HG02610 (cell line): ENCODE results near the gene STON2.
A peak's percentile ranks its signal among the peaks of the same experiment; 100 is the strongest.
"Not testable (repeated sequence)": the region's sequence is repeated elsewhere in the genome, so short reads cannot be mapped to it uniquely, and the experiment has no call there.

Experiments used
- ATAC-seq: cut with Tn5 transposase; IDR thresholded peaks from one replicate; pipeline ENCODE4 v1.9.1; 2021; ENCODE audit warnings: mild to moderate bottlenecking, moderate library complexity; ENCODE audit not compliant: unreplicated experiment

The STON2 gene

DNA sequence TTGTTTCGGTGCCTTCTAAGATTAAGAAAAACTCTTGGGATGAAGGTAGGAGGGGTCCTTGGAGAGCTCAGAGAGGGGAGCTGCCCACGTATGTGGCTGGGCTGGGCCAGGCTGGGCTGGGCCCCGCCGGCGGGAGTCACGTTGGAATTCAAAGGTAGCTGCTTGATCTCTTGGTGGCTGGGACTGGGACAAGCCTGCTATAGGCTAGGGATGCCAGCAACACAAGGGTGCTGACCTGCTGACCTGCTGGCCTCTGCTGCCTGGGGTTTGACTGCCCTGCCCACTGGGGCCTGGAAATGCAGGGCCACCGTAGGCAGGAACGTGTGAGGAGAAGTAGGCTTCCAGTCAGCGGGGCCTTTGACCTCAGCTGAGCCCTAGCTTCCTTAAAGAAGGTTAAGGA, 126.6 kb downstream of the STON2 start:
- ATAC-seq, result no peak

DNA sequence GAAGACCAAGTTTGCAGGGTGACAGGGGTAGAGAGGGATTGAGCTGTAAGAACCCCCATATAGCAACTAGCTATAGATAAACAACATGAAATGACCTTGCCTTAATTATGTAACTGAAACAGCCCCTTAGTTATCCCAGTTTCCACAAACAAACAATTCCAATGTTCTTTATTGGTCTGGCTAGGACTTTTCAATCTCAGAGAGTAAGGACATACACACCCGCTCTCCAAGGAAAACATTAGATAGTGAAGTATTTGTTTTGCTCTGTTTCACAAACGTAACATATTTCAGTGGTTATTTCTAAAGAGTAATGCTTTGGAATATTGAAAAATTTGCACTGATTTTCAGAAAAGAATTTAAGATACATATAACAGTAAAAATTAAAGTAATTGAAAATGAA, 127.8 kb downstream of the STON2 start:
- no peak for ATAC-seq

DNA sequence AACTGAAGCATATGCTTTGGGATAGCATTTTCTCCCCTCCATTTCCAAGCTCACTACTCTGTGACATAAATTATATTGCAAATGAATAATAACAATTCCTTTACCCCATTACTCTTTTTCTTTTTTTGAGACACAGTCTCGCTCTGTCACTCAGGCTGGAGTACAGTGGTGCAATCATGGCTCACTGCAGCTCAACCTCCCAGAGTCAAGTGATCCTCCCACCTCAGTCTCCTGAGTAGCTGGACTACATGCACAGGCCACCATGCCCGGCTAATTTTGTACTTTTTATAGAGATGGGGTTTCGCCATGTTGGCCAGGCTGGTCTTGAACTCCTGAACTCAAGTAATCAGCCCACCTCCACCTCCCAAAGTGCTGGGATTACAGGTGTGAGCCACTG, 130.1 kb downstream of the STON2 start:
- ATAC-seq, result no peak

DNA sequence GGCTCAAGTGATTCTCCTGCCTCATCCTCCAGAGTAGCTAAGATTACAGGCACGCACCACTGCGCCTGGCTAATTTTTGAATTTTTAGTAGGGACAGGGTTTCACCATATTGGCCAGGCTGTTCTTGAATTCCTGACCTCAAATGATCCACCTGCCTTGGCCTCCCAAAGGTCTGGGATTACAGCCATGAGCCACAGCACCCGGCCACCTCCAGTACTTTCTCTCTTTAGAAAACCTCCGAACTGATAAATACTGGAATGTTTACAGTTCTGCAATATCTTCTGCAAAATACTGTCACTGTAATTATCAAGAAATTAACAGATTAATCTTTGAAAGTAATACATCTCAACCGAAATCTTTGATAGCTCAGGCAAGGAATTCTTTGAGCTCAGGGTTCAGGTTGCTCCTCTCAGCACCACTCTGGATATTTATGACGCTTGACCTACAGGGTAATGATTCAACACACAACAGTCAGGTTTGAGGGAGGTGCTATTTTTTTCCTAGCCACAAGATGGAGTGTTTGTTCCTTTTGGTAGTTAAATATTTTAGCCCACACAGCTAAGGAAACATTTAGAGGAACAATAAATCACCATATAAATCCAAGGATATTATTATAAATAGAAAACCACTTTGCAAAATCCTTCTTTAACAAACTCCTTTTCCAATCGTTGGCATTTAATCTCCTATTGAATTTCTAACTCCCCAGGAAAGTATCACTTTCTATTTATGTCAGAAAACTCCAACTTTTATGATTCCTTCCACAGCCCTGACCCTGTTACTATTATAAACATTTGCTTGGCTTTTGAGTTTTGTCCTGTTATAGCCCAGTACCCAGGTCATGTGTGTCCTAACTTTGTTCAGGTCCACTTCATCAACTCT, 130.8 kb downstream of the STON2 start:
- peak; percentile 65 for ATAC-seq

DNA sequence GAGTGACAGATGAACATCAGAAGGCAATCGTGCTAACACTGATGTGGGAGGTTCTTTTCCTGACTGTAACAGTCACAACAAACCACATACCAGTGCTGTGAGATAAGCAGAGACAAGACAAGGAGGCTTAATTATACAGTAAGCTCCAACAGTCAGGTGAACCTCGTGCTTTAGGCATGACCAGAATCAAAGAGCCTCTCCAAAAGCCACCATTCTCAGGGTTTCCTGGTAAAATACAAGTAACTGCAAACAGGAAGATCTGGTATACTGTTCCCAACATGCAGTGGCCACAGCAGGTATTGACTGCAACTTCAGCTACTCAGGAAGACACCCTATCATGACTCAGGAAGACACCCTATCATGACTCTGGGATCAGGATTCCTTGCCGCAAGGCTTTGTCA, 132.1 kb downstream of the STON2 start:
- ATAC-seq, result no peak

DNA sequence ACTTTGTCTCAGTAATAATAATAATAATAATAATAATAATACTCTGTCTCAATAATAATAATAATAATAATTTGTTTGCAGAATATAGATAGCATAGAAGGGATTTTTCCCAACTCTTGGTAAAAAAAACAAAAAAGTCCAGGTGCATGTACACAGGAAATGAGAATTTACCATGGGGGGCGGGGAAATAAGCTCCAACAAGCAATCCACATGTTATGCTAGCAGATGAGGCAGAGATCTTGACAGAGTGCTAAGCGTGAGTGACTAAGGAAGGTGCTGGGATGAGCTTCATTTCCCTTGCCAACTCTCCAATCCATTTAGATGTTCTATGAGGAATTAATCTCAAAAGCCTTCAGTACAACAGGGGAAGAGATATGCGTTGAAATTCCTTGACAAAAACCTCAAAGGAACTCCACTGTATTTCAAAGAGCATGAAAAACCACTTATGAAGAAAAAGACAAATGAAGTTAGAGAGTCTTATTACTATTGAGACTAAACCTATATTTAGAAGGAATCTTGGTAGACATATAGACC, 134.4 kb downstream of the STON2 start:
- ATAC-seq, result no peak

DNA sequence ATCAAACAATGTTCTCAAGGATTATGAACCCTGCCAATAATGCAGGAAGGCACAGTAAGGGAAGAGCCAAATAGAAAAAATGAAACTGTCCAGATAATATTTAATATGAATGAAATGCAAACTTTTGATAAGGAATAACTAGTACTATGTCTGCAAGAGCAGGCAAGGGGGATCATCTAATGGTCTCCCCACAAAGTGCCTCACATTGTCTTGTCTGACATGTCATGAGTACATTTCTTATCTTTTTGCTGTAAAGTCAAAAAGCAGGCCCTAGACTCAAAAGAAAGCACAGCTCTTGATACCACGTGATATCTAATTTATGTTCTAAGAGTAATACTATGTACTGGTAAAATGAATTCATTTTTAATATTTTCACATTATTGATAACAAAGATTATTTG, 135.5 kb downstream of the STON2 start:
- ATAC-seq, result no peak

DNA sequence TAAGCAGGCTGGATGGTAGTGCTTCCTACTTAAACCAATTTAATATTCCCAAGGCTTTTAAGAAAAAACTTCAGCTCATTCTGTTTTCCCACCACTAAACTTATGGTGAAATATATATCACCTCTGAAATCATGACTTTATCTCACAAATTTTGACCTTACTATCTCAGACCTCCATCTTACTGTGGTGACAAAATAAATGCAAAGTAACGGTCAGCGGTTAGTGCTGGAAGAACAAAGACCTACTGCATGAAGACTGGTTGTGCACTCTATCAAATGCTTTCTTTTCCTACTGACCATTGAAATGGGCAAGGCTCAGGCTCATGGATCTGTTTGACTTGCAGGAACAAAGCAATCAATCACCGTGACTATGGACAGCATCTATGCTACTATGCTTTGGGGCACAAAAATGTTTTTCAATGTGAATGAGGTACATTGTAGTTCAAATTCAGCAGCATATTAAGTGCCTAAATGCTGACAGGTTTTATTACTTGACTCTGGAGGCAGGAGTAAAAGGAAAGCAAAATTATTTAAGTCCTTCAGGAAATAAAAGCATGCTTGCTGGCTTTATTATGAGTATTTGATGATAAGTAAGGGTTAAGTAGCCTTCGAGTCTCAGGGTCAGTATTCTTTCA, 136.2 kb downstream of the STON2 start:
- ATAC-seq, result no peak

DNA sequence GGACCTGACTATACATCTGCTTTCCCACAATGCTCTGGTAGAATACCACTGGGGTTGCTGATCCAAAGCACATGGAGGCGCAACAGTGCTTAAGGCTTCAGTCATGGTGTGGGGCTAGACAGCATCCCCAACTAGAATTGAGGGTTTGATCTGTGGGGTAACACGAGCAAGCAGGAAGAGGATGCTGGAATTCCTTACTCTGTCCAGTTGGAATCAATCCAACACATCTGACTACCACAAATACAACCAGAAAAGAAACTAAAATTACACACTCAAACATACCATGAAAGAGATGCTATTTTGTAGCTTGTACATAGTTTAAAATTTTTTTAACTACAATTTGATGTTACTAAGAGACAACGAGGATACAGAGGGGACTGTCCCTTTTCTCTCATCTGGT, 138.9 kb downstream of the STON2 start:
- no peak for ATAC-seq

DNA sequence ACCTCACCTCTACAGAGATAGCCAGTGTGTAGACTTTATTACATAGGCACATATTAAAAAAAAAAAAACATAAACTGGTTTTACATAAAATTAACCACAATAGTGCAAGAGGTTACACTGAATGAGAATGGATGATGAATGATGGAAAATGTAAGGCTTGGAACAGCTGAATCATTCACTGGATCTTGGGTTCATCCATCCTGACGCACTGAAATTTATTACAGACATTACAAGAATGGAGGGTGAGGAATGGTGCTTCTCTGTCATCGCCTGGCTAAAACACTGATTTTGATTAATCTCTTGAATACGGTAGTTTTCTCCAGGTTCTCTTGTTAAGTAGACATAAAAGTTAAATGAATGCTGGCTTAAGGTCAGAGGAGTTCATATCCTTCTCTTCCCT, 139.4 kb downstream of the STON2 start:
- no peak for ATAC-seq

DNA sequence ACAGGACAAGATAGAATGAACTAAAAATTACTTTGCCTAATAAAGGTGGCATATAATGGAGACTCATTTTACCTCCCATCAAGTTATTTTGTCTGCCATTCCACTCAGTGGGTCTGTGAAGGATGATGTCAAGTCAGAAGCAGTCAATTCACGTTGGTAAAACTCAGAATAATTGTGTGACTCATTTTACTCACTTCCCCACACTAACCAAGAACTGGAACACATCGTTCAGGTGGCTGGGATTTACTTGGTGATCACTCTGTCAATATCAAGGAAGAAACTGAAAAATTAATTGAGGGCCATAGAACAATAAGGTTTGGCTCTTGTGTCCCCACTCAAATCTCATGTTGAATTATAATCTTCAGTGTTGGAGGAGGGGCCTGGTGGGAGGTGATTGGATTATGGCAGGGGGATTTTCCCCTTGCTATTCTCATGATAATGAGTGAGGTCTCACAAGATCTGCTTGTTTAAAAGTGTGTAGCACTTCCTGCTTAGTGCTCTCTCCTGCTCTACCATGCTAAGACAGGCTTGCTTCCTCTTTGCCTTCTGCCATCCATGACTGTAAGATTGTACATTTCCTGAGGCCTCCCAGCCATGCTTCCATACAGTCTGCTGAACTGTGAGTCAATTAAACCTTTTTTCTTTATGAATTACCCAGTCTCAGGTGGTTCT, 143.7 kb downstream of the STON2 start:
- peak; percentile 87 for ATAC-seq

DNA sequence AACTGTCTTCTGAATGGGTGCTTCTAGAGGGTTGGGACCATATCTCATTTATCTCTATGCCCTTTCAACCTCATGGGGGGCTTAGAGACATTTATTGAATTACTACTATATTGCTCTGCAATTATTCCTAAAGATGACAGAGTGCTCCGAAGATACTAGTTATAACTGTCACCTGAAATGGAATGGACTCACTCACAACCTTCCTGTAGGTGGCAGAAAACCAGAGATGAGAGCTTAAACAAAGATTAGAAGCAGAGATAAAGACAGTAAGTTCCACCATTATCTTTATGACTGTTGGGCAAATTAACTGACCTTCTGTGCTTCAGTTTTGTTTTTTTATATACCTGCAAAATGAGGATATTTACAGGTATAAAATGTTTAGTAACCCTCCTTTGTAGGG, 147.8 kb downstream of the STON2 start:
- no peak for ATAC-seq

DNA sequence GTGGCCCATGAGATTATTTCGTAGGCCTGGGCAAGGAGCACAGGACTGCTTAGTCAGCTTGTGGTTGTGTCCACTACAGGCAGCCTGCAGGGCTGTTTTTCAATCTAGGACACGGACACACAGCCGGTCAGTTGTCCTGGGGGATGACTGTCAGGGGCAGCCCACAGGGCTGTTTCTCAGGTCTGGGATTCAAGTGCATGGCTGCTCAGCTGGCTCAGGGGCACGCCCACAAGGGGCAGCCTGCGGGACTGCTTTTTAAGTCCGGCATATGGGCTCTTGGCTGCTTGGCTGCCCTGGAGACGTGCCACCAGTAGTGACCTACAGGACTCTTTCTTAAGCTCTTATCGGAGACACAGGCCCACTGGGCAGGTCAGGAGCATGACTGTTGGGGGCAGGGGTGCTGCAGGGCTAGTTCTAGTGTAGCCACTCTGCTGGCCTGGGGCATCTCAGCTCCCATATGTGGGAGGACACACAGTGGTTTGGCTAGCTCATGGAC, 152.8 kb downstream of the STON2 start:
- no peak for ATAC-seq

DNA sequence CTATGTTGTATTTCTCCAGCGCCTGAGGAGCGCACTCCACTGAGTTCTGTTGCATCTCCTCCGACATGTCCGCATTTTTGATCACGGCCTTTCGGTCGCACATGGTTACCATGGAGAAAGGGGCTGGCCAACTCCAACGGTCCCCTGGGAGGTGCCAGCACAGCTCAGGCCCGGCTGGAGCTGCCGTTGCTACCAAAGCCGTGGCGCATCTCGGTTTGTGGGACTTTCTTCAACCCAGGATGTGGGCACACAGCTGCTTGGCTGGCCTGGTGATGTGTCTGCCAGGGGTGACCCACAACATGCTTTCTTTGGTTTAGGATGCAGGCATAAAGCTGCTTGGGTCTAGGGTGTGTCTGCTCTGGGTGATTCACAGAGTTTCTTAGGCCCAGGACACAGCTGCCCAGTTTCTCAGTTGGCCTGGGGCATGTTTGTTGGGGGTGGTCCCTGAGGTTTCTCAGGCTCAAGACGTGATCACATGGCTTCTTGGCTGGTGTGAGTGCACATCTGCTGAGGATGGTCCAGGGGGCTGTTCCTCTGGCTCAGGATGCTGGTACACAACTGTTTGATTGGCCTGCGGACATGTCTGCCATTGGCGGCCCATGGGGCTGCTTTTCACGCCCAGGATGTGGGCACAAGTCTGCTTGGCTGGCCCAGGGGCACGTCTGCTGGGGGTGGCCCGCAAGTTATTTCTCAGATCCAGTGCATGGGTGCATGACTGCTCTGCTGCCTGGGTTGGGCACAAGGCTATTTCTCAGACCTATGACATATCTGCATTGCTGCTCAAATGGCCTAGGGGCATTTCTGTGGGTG, 153.5 kb downstream of the STON2 start:
- no peak for ATAC-seq

DNA sequence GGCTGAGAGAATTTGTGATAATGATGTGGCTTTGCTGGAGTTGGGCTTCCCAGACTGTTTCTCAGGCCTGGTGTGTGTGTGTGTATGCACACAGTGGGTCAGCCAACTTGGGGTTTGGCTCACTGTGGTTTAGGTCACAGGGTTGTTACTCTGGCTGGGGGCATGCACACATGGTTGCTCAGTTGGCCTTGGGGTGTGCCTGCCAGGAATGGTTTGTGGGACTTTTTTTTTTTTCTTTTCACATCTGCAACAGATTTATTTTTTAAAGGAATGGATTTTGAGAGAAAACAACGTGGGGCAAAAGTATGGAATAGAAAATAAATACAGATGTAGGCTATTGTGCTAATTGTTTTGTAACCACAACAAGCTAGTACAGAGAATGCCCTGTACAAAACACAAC, 154.4 kb downstream of the STON2 start:
- no peak for ATAC-seq

DNA sequence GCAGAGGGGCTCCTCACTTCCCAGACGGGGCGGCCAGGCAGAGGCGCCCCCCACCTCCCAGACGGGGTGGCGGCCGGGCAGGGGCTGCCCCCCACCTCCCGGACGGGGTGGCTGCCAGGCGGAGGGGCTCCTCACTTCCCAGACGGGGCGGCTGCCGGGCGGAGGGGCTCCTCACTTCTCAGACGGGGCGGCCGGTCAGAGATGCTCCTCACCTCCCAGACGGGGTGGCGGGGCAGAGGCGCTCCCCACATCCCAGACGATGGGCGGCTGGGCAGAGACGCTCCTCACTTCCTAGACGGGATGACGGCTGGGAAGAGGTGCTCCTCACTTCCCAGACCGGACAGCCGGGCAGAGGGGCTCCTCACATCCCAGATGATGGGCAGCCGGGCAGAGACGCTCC, 155.7 kb downstream of the STON2 start:
- not testable (repeated sequence) for ATAC-seq

DNA sequence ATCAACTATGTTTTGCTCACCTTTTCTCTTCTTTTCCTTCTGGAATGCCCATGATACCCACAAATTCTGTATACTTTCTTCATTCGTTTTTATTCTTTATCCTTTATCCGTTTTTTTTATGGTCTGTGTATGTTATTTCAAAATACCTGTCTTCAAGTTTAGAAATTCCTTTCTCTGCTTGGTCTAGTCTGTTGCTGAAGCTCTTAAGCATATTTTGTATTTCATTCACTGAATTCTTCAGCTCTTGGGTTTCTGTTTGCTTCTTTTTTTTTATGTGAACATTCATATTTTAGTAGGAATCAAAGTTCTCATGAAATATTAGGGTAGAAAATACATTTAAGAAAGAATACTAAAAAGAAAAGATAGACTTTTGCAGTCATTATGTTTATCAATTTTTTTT, 156.6 kb downstream of the STON2 start:
- ATAC-seq, result no peak

DNA sequence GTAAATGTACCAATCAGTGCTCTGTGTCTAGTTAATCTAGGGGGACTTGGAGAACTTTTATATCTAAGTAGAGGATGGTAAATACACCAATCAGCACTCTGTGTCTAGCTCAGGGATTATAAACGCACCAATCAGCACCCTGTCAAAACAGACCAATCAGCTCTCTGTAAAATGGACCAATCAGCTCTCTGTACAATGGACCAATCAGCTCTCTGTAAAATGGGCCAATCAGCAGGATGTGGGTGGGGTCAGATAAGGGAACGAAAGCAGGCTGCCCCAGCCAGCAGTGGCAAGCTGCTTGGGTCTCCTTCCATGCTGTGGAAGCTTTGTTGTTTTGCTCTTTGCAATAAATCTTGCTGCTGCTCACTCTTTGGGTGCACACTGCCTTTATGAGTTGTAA, 163.3 kb downstream of the STON2 start:
- ATAC-seq, result not testable (repeated sequence)

DNA sequence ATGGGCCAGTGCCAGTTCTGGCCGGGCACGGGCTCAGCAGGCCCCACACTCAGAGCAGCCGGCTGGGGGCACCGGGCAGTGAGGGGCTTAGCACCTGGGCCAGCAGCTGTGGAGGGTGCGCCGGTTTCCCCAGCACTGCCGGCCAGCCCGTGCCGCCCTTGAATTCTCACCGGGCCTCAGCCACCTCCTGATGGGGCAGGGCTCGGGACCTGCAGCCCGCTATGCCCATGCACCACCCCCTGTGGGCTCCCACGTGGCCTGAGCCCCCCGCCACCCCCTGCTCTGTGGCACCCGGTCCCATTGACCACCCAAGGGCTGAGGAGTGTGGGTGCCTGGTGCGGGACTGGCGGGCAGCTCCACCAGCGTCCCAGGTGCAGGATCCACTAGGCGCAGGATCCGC, 164.0 kb downstream of the STON2 start:
- no peak for ATAC-seq

DNA sequence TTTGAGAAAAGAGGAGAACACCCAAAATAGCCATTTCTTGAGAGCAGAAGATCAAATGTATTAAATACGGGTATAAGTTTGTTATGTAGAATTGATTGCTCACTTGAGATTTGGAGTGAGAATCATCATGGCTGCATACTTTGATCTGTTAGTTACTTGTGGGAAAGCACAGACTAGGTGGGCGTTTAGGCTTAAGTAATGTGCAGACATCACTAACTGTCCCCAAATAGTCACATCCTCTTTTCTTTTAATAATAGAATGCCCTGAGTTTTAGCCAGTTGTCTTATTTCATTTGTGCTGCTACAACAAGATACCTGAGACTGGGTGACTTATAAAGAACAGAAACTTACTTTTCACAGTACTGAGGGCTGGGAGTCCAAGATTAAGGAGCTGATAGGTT, 165.0 kb downstream of the STON2 start:
- peak; percentile 64 for ATAC-seq

DNA sequence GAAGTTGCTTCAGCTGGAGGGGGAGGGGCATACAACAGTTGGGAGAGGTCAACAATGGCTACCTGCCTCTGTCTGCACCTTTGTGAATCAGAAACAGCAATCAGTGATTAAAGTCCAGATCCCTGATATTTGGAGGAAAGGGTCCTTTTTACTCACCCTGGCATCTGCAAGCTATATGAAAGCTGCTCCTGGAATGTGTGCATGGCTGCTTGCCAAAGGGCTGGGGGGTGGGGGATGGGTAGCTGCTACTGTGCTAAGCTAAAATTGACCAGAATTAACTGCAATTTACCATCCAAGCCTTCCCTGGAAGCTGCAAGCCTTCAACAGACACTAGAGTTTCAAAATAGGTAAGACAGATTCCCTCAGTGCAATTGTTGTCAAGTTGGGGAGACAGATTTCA, 165.8 kb downstream of the STON2 start:
- ATAC-seq, result no peak
